Hematopoietic multipotent progenitor cell treated with erythropoietin and hydrocortisone succinate and interleukin-3 and kit ligand, for 15 days (in vitro differentiated cells): Measurements from ENCODE around the gene LRFN2.

Source experiments
- DNase-seq: peaks from one replicate; pipeline ENCODE4 v3.0.0-alpha.2; 2015; ENCODE audit warnings: low spot score

The LRFN2 gene

GRCh38 chr6:40586369-40587201 is 579 bp downstream of the LRFN2 start:
- DNase-seq: no peak

- no peak for DNase-seq
These were observed 1.4 kb downstream of the LRFN2 start for GRCh38 chr6:40585651-40586269.

GRCh38 chr6:40585223-40585622 is 1.9 kb downstream of the LRFN2 start:
- DNase-seq: no peak

- DNase-seq: no peak
These were observed 2.4 kb downstream of the LRFN2 start for GRCh38 chr6:40584741-40585140.

GRCh38 chr6:40583709-40584108 is 3.5 kb downstream of the LRFN2 start:
- no peak for DNase-seq

GRCh38 chr6:40582892-40583291 is 4.3 kb downstream of the LRFN2 start:
- DNase-seq: no peak

GRCh38 chr6:40579101-40579500 is 8.1 kb downstream of the LRFN2 start:
- no peak for DNase-seq

- DNase-seq: no peak
These were observed 9.5 kb downstream of the LRFN2 start for GRCh38 chr6:40577672-40578071.

GRCh38 chr6:40573221-40573620 is 13.9 kb downstream of the LRFN2 start:
- no peak for DNase-seq

- no peak for DNase-seq
These were observed 17.8 kb downstream of the LRFN2 start for GRCh38 chr6:40569162-40569910.

GRCh38 chr6:40568062-40568708 is 19.0 kb downstream of the LRFN2 start:
- DNase-seq: no peak

- no peak for DNase-seq
These were observed 24.1 kb downstream of the LRFN2 start for GRCh38 chr6:40563111-40563510.

- DNase-seq: no peak
These were observed 28.1 kb downstream of the LRFN2 start for GRCh38 chr6:40559056-40559455.

- DNase-seq: no peak
These were observed 29.1 kb downstream of the LRFN2 start for GRCh38 chr6:40558102-40558501.

GRCh38 chr6:40556881-40557280 is 30.3 kb downstream of the LRFN2 start:
- no peak for DNase-seq

GRCh38 chr6:40556023-40556422 is 31.1 kb downstream of the LRFN2 start:
- DNase-seq: no peak

GRCh38 chr6:40555092-40555491 is 32.1 kb downstream of the LRFN2 start:
- no peak for DNase-seq

GRCh38 chr6:40552941-40553340 is 34.2 kb downstream of the LRFN2 start:
- DNase-seq: no peak

- DNase-seq: no peak
These were observed 35.1 kb downstream of the LRFN2 start for GRCh38 chr6:40551966-40552505.

GRCh38 chr6:40550202-40551101 is 36.7 kb downstream of the LRFN2 start:
- DNase-seq: peak; percentile 67

GRCh38 chr6:40545954-40546353 is 41.2 kb downstream of the LRFN2 start:
- no peak for DNase-seq
